ENCODE measurements around the gene ABHD2.

GRCh38 chr15:89109238-89109637 is 21.0 kb downstream of the ABHD2 start:
- TF ChIP-seq CTCF (IDR thresholded peaks at IDR 0.05; ENCODE audit: borderline replicate concordance, extremely low read depth, low read length, poor library complexity, severe bottlenecking): no peak
- TF ChIP-seq EZH2 (IDR thresholded peaks at IDR 0.05; ENCODE audit: borderline replicate concordance, low read depth, low read length, severe bottlenecking): no peak

All from DND-41 (cell line).